SU-DHL-6 (cell line): Measurements from ENCODE around the gene CCL4L2.
"Not testable (repeated sequence)": the region's sequence is repeated elsewhere in the genome, so short reads cannot be mapped to it uniquely, and the experiment has no call there.

Experiments used
- H2AFZ ChIP-seq: fragments of 200-600 bp; sonication (generic); 2 replicates; pipeline ENCODE4 v1.6.1; 2014; ENCODE audit warnings: low read depth, mild to moderate bottlenecking, moderate library complexity, mixed read lengths, antibody characterized with exemption, low read length; ENCODE audit not compliant: severe bottlenecking
- H3F3A ChIP-seq: fragments of 200-600 bp; shearing (Covaris generic); 2 replicates; pipeline ENCODE4 v1.6.0; 2016; ENCODE audit warnings: antibody characterized with exemption, mild to moderate bottlenecking; ENCODE audit not compliant: insufficient read depth
- H3K27ac ChIP-seq: fragments of 200-600 bp; sonication (generic); 2 replicates; pipeline ENCODE4 v1.5.1; 2016; ENCODE audit warnings: low read depth, mild to moderate bottlenecking, low read length, moderate library complexity, mixed read lengths
- H3K27me3 ChIP-seq: fragments of 200-600 bp; sonication (generic), shearing (Covaris generic); 2 replicates; pipeline ENCODE4 v1.6.0; 2014; ENCODE audit warnings: mild to moderate bottlenecking, low read length
- H3K36me3 ChIP-seq: fragments of 200-600 bp; sonication (generic); 2 replicates; pipeline ENCODE4 v1.6.1; 2014; ENCODE audit warnings: mild to moderate bottlenecking, low read length, mixed read lengths
- H3K4me2 ChIP-seq: fragments of 300-600, 200-600 bp; shearing (Covaris generic), sonication (generic); 2 replicates; pipeline ENCODE4 v1.6.0; 2014; ENCODE audit warnings: low read length, low read depth, mild to moderate bottlenecking; ENCODE audit not compliant: poor library complexity, severe bottlenecking
- H3K4me3 ChIP-seq: fragments of 200-600 bp; sonication (generic); 2 replicates; pipeline ENCODE4 v1.5.1; 2014; ENCODE audit warnings: antibody characterized with exemption, low read length, mild to moderate bottlenecking, mixed read lengths; ENCODE audit not compliant: insufficient read depth, poor library complexity, severe bottlenecking
- H3K79me2 ChIP-seq: fragments of 200-600 bp; sonication (generic); 2 replicates; pipeline ENCODE4 v1.6.1; 2014; ENCODE audit warnings: mild to moderate bottlenecking, low read length, moderate library complexity; ENCODE audit not compliant: insufficient read depth
- H3K9ac ChIP-seq: fragments of 200-600 bp; sonication (generic); 2 replicates; pipeline ENCODE4 v1.7.0; 2014; ENCODE audit warnings: mild to moderate bottlenecking, low read length
- H3K9me2 ChIP-seq: fragments of 200-600 bp; sonication (generic); replicated peaks from 2 replicates; pipeline ENCODE4 v1.6.1; 2014; ENCODE audit warnings: low read length; ENCODE audit not compliant: insufficient read depth
- H3K9me3 ChIP-seq: fragments of 200-600 bp; sonication (generic); 2 replicates; pipeline ENCODE4 v1.6.1; 2014; ENCODE audit warnings: low read length, mixed read lengths; ENCODE audit not compliant: insufficient read depth
- H4K20me1 ChIP-seq: fragments of 200-600 bp; sonication (generic); 2 replicates; pipeline ENCODE4 v1.6.1; 2014; ENCODE audit warnings: low read depth, mild to moderate bottlenecking, antibody characterized with exemption, low read length, moderate library complexity, mixed read lengths
- CTCF ChIP-seq: fragments of 200-600 bp; sonication (generic); IDR thresholded peaks from one replicate; pipeline ENCODE4 v1.5.1; 2017; ENCODE audit warnings: antibody characterized with exemption, mild to moderate bottlenecking, low read length, moderate library complexity; ENCODE audit not compliant: insufficient read depth, poor library complexity, severe bottlenecking
- EZH2phosphoT487 ChIP-seq: fragments of 200-600 bp; sonication (generic), shearing (Covaris generic); conservative IDR thresholded peaks from 2 replicates; pipeline ENCODE4 v1.6.1; 2018; ENCODE audit warnings: mild to moderate bottlenecking, antibody characterized with exemption, low read length, moderate library complexity, mixed read lengths

CCL4L2 gene

DNA sequence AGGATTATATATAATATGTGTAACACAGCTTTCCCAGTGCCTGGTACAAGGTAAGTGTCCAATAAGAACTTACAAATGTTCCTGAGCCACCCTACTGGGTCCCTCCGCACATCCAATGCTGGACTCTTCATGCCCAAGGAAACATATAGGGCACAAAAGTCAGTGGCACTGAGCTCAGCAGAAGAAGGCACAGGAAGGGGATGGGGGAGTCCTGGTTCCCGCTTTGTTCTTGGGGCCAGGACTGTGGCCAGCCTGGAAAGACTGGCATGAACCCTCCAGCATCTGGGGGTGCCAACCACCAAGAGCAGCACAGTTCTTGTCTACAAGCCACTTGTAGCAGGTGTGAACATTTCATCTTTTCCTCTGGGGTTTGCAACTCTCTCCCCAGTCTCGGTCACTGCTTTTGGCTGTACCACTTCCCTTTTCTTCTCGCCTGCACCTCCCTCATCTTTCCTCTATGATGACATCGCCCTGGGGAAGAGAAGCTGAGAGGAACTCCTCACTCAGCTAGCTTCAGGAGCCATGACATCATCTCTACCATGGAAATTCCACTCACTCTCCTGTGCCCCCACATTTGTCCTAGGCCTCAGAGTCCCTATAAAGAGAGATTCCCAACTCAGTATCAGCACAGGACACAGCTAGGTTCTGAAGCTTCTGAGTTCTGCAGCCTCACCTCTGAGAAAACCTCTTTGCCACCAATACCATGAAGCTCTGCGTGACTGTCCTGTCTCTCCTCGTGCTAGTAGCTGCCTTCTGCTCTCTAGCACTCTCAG, at the start of gene CCL4L2:
Gene CCL4L2, plus strand, starts transcription at position 625 of the 773 bp plus-strand sequence.
- not testable (repeated sequence) for H3K4me3 ChIP-seq, H3K36me3 ChIP-seq, H3K9ac ChIP-seq, H3K9me3 ChIP-seq, H3K27me3 ChIP-seq, H3K9me2 ChIP-seq, H4K20me1 ChIP-seq, H3F3A ChIP-seq, H2AFZ ChIP-seq, H3K79me2 ChIP-seq
- Histone ChIP-seq H3K27ac (peak within 1 kb of the TSS; percentile 54), H3K4me2 (peak within 1 kb of the TSS; percentile 6)

GRCh38 chr17:36168836-36169235, 42.0 kb upstream of the CCL4L2 start:
- H3K4me2 ChIP-seq, H3K36me3 ChIP-seq, H3K27me3 ChIP-seq, H3K9me2 ChIP-seq, H3K4me3 ChIP-seq, H3F3A ChIP-seq, H3K9me3 ChIP-seq, H2AFZ ChIP-seq, H3K79me2 ChIP-seq, H3K9ac ChIP-seq, H3K27ac ChIP-seq, H4K20me1 ChIP-seq: not testable (repeated sequence)

DNA sequence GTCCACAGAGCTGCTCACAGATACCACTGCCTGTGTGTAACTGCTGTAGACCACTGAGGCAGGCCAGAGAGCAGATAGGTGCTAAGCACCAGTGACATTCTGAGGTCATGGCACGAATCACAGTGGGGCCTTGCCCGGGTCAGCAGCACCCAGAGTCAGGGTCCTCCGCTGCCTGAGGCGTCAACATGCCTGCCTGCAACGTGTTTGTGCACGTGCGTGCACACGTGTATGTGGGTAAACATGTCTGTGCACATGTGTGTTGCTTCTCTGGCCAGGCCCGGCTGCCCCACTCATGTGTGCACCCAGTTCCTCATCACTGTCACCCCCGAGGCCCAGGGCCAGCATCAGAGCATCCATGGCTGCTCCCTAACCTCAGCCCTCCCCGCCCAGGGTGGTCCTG, 34.3 kb upstream of the CCL4L2 start, which contains the start of gene TBC1D3B:
Gene TBC1D3B, minus strand, starts transcription at position 101 of the 400 bp plus-strand sequence. CDS start 1,586 bp downstream, outside the sequence.
- not testable (repeated sequence) for H3F3A ChIP-seq, H3K36me3 ChIP-seq, H3K9me3 ChIP-seq, H2AFZ ChIP-seq, H3K27me3 ChIP-seq, H3K4me2 ChIP-seq, H3K79me2 ChIP-seq, H3K9ac ChIP-seq, H3K27ac ChIP-seq, H4K20me1 ChIP-seq, H3K4me3 ChIP-seq, H3K9me2 ChIP-seq

DNA sequence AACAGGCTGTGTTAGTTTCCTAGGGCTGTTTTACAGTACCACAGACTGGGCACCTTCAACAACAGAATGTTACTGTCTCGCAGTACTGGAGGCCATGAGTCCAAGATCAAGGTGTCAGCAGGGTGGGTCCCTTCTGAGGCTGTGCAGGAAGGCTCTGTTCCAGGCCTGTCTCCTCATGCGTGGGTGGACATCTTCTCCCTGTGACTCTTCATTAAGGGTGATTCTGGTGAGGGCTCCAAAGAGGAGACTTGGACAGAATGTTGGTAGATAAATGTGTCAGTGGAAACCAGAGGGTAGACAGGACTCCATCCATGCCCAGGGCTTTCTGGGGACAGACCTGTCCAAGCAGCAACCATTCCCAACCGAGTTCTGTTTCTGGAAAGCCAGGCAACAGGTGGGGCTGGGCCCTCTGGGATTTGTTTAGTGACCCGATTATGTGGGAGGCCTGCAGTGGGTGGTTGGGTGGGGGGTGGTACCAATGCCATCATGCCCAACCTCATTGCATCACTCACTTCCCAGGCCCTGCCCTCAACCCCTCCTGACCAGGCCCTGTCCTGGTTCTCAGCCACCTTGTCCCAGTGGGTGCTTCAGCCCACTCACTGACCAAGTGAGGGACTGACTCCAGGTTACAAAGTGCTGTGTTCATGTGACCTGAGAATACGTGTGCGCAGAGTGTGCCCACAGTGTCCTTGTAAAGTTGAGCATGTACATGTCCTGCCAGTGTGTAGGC, 29.3 kb upstream of the CCL4L2 start:
- not testable (repeated sequence) for H3K4me2 ChIP-seq, H3K79me2 ChIP-seq, H3K27ac ChIP-seq, H3K36me3 ChIP-seq, H3K9me2 ChIP-seq, H3K4me3 ChIP-seq, H3F3A ChIP-seq, H3K9ac ChIP-seq, H4K20me1 ChIP-seq, H3K27me3 ChIP-seq, H3K9me3 ChIP-seq, H2AFZ ChIP-seq

GRCh38 chr17:36182176-36183000, 28.5 kb upstream of the CCL4L2 start:
- Histone ChIP-seq H2AFZ (no peak overlapping the region), H3K9ac (no peak overlapping the region), H3K27me3 (no peaks in the 10 kb centered on the region), H3K36me3 (no peaks in the 10 kb centered on the region), H3K79me2 (no peaks in the 10 kb centered on the region), H4K20me1 (no peaks in the 10 kb centered on the region; the same call in 1 of the 2 replicates), H3K27ac (no peak overlapping the region), H3K4me2 (no peak overlapping the region), H3K9me3 (no peaks in the 10 kb centered on the region), H3K4me3 (no peak overlapping the region), H3F3A (no peaks in the 10 kb centered on the region), H3K9me2 (no peaks in the 10 kb centered on the region)
- TF ChIP-seq EZH2phosphoT487 (no peak), CTCF (no peak)
